Parathyroid adenoma (tissue), 2 donors: ENCODE data around the gene COMMD1.

ENCODE experiments used
- H2AFZ ChIP-seq: fragments of 300-600 bp; sonication (generic); one replicate; pipeline ENCODE4 v1.7.0; 2017; ENCODE audit warnings: antibody characterized with exemption, mild to moderate bottlenecking
- H3K27ac ChIP-seq: fragments of 300-600 bp; sonication (generic); one replicate; pipeline ENCODE4 v1.7.0; 2017
- H3K27me3 ChIP-seq: fragments of 300-600 bp; sonication (generic); one replicate; pipeline ENCODE4 v1.7.0; 2017; ENCODE audit warnings: low read length; ENCODE audit not compliant: control insufficient read depth, insufficient read depth
- H3K36me3 ChIP-seq: fragments of 300-600 bp; sonication (generic); one replicate; pipeline ENCODE4 v1.7.0; 2017; ENCODE audit warnings: low read length; ENCODE audit not compliant: control insufficient read depth, insufficient read depth
- H3K4me1 ChIP-seq: fragments of 300-600 bp; sonication (generic); one replicate; pipeline ENCODE4 v1.7.0; 2017; ENCODE audit warnings: control low read depth
- H3K4me2 ChIP-seq: fragments of 300-600 bp; sonication (generic); one replicate; pipeline ENCODE4 v1.7.0; 2017; ENCODE audit warnings: low read length
- H3K4me3 ChIP-seq: fragments of 300-600 bp; sonication (generic); one replicate; pipeline ENCODE4 v1.7.0; 2017; ENCODE audit warnings: low read depth, low read length
- H3K79me2 ChIP-seq: fragments of 300-600 bp; sonication (generic); one replicate; pipeline ENCODE4 v1.7.0; 2017; ENCODE audit warnings: control low read depth
- H3K9ac ChIP-seq: fragments of 300-600 bp; sonication (generic); one replicate; pipeline ENCODE4 v1.7.0; 2017; ENCODE audit warnings: mild to moderate bottlenecking
- H3K9me3 ChIP-seq: fragments of 300-600 bp; sonication (generic); one replicate; pipeline ENCODE4 v1.7.0; 2017; ENCODE audit warnings: low read length; ENCODE audit not compliant: control insufficient read depth
- TF ChIP-seq, protein P1 (sequence below): fragments of 300-600 bp; sonication (generic); IDR thresholded peaks from one replicate; pipeline ENCODE4 v1.7.0; 2017; ENCODE audit warnings: antibody characterized with exemption, mild to moderate bottlenecking
- donor health status: primary hyperparathyroidism.

COMMD1 gene

GRCh38 chr2:62141142-62141740, 235.8 kb downstream of the COMMD1 start:
- TF ChIP-seq, protein P1, sequence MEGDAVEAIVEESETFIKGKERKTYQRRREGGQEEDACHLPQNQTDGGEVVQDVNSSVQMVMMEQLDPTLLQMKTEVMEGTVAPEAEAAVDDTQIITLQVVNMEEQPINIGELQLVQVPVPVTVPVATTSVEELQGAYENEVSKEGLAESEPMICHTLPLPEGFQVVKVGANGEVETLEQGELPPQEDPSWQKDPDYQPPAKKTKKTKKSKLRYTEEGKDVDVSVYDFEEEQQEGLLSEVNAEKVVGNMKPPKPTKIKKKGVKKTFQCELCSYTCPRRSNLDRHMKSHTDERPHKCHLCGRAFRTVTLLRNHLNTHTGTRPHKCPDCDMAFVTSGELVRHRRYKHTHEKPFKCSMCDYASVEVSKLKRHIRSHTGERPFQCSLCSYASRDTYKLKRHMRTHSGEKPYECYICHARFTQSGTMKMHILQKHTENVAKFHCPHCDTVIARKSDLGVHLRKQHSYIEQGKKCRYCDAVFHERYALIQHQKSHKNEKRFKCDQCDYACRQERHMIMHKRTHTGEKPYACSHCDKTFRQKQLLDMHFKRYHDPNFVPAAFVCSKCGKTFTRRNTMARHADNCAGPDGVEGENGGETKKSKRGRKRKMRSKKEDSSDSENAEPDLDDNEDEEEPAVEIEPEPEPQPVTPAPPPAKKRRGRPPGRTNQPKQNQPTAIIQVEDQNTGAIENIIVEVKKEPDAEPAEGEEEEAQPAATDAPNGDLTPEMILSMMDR: no peak
- Histone ChIP-seq H3K36me3 (no peaks in the 10 kb centered on the region), H2AFZ (no peak overlapping the region), H3K27ac (no peak overlapping the region), H3K79me2 (no peaks in the 10 kb centered on the region), H3K9ac (no peak overlapping the region), H3K27me3 (no peaks in the 10 kb centered on the region), H3K4me1 (no peaks in the 10 kb centered on the region), H3K9me3 (no peaks in the 10 kb centered on the region), H3K4me3 (no peak overlapping the region), H3K4me2 (no peak overlapping the region)

- Histone ChIP-seq H3K79me2 (no peaks in the 10 kb centered on the region), H2AFZ (no peak overlapping the region), H3K4me3 (no peak overlapping the region), H3K27ac (no peak overlapping the region), H3K9me3 (no peaks in the 10 kb centered on the region), H3K9ac (no peak overlapping the region), H3K4me2 (no peak overlapping the region), H3K27me3 (no peaks in the 10 kb centered on the region), H3K4me1 (no peaks in the 10 kb centered on the region), H3K36me3 (no peaks in the 10 kb centered on the region)
- TF ChIP-seq, protein P1: no peak
Measured at GRCh38 chr2:62142054-62142453, 236.6 kb downstream of the COMMD1 start.

DNA sequence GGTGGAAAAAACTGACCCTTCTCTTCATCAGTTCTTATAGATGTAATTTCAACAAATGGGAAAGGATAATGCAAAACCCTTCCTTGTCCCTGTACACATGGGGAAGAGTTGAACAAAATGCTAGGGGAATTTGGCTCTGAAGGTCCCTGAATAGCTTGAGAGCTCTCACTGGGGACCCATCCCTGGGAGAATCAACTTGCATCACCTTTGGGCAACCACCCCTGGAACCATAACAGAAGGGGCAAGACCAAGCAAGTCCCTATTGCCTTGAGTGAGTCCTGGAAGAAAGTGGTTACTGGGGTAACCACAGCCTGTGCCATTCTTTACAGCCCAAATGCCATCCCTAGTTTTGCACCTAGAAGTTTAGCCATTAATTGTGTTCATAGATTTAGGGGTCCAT, 238.2 kb downstream of the COMMD1 start:
- no peak overlapping the region for H2AFZ ChIP-seq
- TF ChIP-seq, protein P1: no peak
- H3K79me2 ChIP-seq: no peaks in the 10 kb centered on the region
- no peak overlapping the region for H3K4me3 ChIP-seq
- H3K9me3 ChIP-seq: no peaks in the 10 kb centered on the region
- no peak overlapping the region for H3K9ac ChIP-seq
- H3K27me3 ChIP-seq: no peaks in the 10 kb centered on the region
- H3K36me3 ChIP-seq: no peaks in the 10 kb centered on the region
- no peak overlapping the region for H3K27ac ChIP-seq
- H3K4me1 ChIP-seq: no peaks in the 10 kb centered on the region
- no peak overlapping the region for H3K4me2 ChIP-seq

GRCh38 chr2:62144689-62145477, 239.4 kb downstream of the COMMD1 start:
- TF ChIP-seq, protein P1: no peak
- H2AFZ ChIP-seq: no peak overlapping the region
- H3K79me2 ChIP-seq: no peaks in the 10 kb centered on the region

More at GRCh38 chr2:62144689-62145477, 239.4 kb downstream of the COMMD1 start:
- Histone ChIP-seq H3K27ac (no peak overlapping the region), H3K9me3 (no peaks in the 10 kb centered on the region), H3K27me3 (no peaks in the 10 kb centered on the region), H3K4me2 (no peak overlapping the region), H3K36me3 (no peaks in the 10 kb centered on the region), H3K4me3 (no peak overlapping the region), H3K9ac (no peak overlapping the region), H3K4me1 (no peaks in the 10 kb centered on the region)
